Astrocyte (in vitro differentiated cells and primary cell): Measurements from ENCODE around the gene IP6K1. TPM values are rescaled to one million over a fixed set of nuclear protein-coding genes. Genes with fewer than 3 reads are reported as not detected.

Experiments
- DNase-seq: peaks from one replicate; pipeline ENCODE4 v3.0.0-alpha.2; 2010; ENCODE audit warnings: low read depth
- FAIRE-seq: peaks from 2 replicates; lab custom pipeline; 2011; peaks lifted over from hg19 to GRCh38; lab: Jason Lieb, UNC
- H2AFZ ChIP-seq: 2 replicates; pipeline ENCODE4 v1.6.0; 2012; ENCODE audit warnings: low read depth, low read length, inconsistent platforms
- H3K27ac ChIP-seq: 2 replicates; pipeline ENCODE4 v1.5.1; 2011; ENCODE audit warnings: low read depth, low read length, inconsistent platforms
- H3K27me3 ChIP-seq: 2 replicates; pipeline ENCODE4 v1.6.0; 2011; ENCODE audit warnings: low read length, inconsistent platforms; ENCODE audit not compliant: insufficient read depth
- H3K36me3 ChIP-seq: 2 replicates; pipeline ENCODE4 v1.5.1; 2011; ENCODE audit warnings: low read length, inconsistent platforms; ENCODE audit not compliant: insufficient read depth
- H3K4me1 ChIP-seq: 2 replicates; pipeline ENCODE4 v1.5.1; 2011; ENCODE audit warnings: low read length, inconsistent platforms; ENCODE audit not compliant: insufficient read depth
- H3K4me2 ChIP-seq: 2 replicates; pipeline ENCODE4 v1.6.0; 2012; ENCODE audit warnings: low read length, inconsistent platforms
- H3K4me3 ChIP-seq: 2 replicates; pipeline ENCODE4 v1.5.1; 2011; ENCODE audit warnings: low read depth, mild to moderate bottlenecking, low read length, inconsistent platforms; ENCODE audit not compliant: insufficient read depth
- H3K79me2 ChIP-seq: 2 replicates; pipeline ENCODE4 v1.6.0; 2012; ENCODE audit warnings: mild to moderate bottlenecking, low read length, inconsistent platforms; ENCODE audit not compliant: insufficient read depth
- H3K9ac ChIP-seq: 2 replicates; pipeline ENCODE4 v1.6.0; 2012; ENCODE audit warnings: mild to moderate bottlenecking, low read length, inconsistent platforms
- H3K9me3 ChIP-seq: 2 replicates; pipeline ENCODE4 v1.5.1; 2012; ENCODE audit warnings: low read depth, mild to moderate bottlenecking, low read length, inconsistent platforms; ENCODE audit not compliant: insufficient read depth
- H4K20me1 ChIP-seq: 2 replicates; pipeline ENCODE4 v1.6.0; 2012; ENCODE audit warnings: low read length, inconsistent platforms; ENCODE audit not compliant: insufficient read depth
- H3K27ac Mint-ChIP-seq: one replicate; pipeline ENCODE4 v1.8.0; 2021; ENCODE audit warnings: mild to moderate bottlenecking, mixed read lengths; ENCODE audit not compliant: unreplicated experiment
- H3K27me3 Mint-ChIP-seq: one replicate; pipeline ENCODE4 v1.8.0; 2021; ENCODE audit warnings: low read depth, mixed read lengths; ENCODE audit not compliant: unreplicated experiment
- H3K36me3 Mint-ChIP-seq: one replicate; pipeline ENCODE4 v1.8.0; 2021; ENCODE audit warnings: low read depth, mixed read lengths; ENCODE audit not compliant: unreplicated experiment
- H3K4me1 Mint-ChIP-seq: one replicate; pipeline ENCODE4 v1.8.0; 2021; ENCODE audit warnings: low read depth, mixed read lengths; ENCODE audit not compliant: unreplicated experiment
- H3K4me3 Mint-ChIP-seq: one replicate; pipeline ENCODE4 v1.8.0; 2021; ENCODE audit warnings: mild to moderate bottlenecking, moderate library complexity, mixed read lengths; ENCODE audit not compliant: unreplicated experiment
- H3K9me3 Mint-ChIP-seq: one replicate; pipeline ENCODE4 v1.8.0; 2021; ENCODE audit warnings: mild to moderate bottlenecking, mixed read lengths; ENCODE audit not compliant: unreplicated experiment
- EZH2 ChIP-seq: IDR thresholded peaks from 2 replicates; pipeline ENCODE4 v1.6.1; 2012; ENCODE audit warnings: mild to moderate bottlenecking, low read length, inconsistent platforms; ENCODE audit not compliant: insufficient read depth
- total RNA-seq: library from RNA; stranded (reverse); gene quantifications from 2 replicates; pipeline ENCODE4 v1.2.1, GENCODE V29; 2021
- TF ChIP-seq, protein P1 (sequence below): IDR thresholded peaks from 2 replicates; pipeline ENCODE4 v1.5.1; 2011; ENCODE audit warnings: low read depth, mild to moderate bottlenecking, inconsistent platforms, low read length, moderate library complexity; ENCODE audit not compliant: insufficient read depth

Gene IP6K1
- total RNA-seq, 1 donor from 2014 or later = 38.3 TPM

DNA sequence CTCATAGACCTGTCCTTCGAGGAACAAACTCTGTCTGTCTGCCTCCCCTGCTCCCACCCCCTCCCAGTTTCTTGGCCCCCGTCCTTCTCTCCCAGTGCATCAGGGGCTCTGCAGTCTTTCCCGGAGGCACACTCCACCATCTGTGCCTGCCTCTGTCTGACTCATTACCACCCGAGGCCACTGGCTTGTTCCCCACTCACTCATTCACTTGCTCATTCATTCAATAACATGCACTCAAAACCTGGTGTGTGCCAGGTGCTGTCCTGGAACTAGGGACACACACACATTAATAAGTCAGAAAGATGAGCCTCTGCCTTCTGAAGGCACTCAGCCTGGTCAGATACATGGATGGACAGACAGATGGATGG is 79.2 kb downstream of the IP6K1 start:
- H3K36me3 Mint-ChIP-seq = peaks cover 10% of the 10 kb centered on the region
- H3K4me1 ChIP-seq = no peaks in the 10 kb centered on the region
- FAIRE-seq (no peak), DNase-seq (peak; percentile 24)
- H3K4me3 ChIP-seq = no peak overlapping the region
- H4K20me1 ChIP-seq = peaks cover 10% of the 10 kb centered on the region
- no peaks in the 10 kb centered on the region for H3K27me3 Mint-ChIP-seq
- H3K9me3 Mint-ChIP-seq = no peaks in the 10 kb centered on the region
- no peak overlapping the region for H3K4me3 Mint-ChIP-seq
- TF ChIP-seq EZH2 = no peak
- TF ChIP-seq, protein P1, sequence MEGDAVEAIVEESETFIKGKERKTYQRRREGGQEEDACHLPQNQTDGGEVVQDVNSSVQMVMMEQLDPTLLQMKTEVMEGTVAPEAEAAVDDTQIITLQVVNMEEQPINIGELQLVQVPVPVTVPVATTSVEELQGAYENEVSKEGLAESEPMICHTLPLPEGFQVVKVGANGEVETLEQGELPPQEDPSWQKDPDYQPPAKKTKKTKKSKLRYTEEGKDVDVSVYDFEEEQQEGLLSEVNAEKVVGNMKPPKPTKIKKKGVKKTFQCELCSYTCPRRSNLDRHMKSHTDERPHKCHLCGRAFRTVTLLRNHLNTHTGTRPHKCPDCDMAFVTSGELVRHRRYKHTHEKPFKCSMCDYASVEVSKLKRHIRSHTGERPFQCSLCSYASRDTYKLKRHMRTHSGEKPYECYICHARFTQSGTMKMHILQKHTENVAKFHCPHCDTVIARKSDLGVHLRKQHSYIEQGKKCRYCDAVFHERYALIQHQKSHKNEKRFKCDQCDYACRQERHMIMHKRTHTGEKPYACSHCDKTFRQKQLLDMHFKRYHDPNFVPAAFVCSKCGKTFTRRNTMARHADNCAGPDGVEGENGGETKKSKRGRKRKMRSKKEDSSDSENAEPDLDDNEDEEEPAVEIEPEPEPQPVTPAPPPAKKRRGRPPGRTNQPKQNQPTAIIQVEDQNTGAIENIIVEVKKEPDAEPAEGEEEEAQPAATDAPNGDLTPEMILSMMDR = no peak
- no peaks in the 10 kb centered on the region for H3K27me3 ChIP-seq
- no peaks in the 10 kb centered on the region for H3K9me3 ChIP-seq
- no peak overlapping the region for H2AFZ ChIP-seq
- no peaks in the 10 kb centered on the region for H3K36me3 ChIP-seq
- peak overlapping the region; percentile 30 for H3K9ac ChIP-seq
- no peaks in the 10 kb centered on the region for H3K79me2 ChIP-seq
- no peak overlapping the region for H3K27ac ChIP-seq
- no peak overlapping the region for H3K27ac Mint-ChIP-seq
- H3K4me1 Mint-ChIP-seq = peaks cover 8% of the 10 kb centered on the region
- no peak overlapping the region for H3K4me2 ChIP-seq

DNA sequence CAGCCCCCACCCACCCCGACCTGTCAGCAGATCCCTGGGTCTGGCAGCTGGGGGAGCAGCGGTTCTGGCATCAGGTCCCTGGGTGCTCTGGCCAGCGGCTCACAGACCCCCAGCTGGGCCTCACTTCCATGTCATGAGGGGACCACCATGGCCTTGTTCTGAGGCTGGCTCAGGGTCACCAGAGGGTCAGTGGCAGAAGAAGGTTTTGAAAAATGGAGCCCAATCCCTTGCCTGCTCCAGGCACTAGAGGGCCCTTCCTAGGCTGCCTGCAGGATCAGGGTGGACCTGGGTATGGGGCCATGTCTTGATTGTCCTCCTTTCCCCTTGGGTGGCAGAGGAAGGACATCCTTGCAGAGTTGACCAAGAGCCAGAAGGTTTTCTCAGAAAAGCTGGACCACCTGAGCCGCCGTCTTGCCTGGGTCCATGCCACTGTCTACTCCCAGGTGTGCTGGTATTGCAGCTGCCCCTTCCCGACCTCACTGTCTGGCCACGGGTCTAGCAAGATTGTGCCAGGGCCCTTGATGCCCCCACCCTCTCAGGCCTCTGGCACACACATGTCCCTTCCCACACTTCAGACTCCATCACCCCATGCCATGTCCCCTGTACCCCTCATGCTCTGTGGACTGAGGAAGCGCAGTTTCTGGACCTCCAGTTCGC is 79.8 kb downstream of the IP6K1 start:
- DNase-seq (no peak), FAIRE-seq (no peak)
- no peaks in the 10 kb centered on the region for H3K79me2 ChIP-seq
- no peak overlapping the region for H3K27ac ChIP-seq
- no peaks in the 10 kb centered on the region for H3K4me1 ChIP-seq
- peaks cover 10% of the 10 kb centered on the region for H3K36me3 Mint-ChIP-seq
- no peak overlapping the region for H3K9ac ChIP-seq
- no peaks in the 10 kb centered on the region for H3K36me3 ChIP-seq
- no peaks in the 10 kb centered on the region for H3K9me3 Mint-ChIP-seq
- no peaks in the 10 kb centered on the region for H3K9me3 ChIP-seq
- H3K27me3 Mint-ChIP-seq = no peaks in the 10 kb centered on the region
- H3K4me3 ChIP-seq = no peak overlapping the region
- H3K4me2 ChIP-seq = no peak overlapping the region
- no peaks in the 10 kb centered on the region for H3K27me3 ChIP-seq
- peaks cover 10% of the 10 kb centered on the region for H4K20me1 ChIP-seq
- TF ChIP-seq EZH2 = no peak
- TF ChIP-seq, protein P1 = no peak
- H3K27ac Mint-ChIP-seq = no peak overlapping the region
- H3K4me3 Mint-ChIP-seq = no peak overlapping the region
- H3K4me1 Mint-ChIP-seq = peaks cover 8% of the 10 kb centered on the region
- no peak overlapping the region for H2AFZ ChIP-seq

DNA sequence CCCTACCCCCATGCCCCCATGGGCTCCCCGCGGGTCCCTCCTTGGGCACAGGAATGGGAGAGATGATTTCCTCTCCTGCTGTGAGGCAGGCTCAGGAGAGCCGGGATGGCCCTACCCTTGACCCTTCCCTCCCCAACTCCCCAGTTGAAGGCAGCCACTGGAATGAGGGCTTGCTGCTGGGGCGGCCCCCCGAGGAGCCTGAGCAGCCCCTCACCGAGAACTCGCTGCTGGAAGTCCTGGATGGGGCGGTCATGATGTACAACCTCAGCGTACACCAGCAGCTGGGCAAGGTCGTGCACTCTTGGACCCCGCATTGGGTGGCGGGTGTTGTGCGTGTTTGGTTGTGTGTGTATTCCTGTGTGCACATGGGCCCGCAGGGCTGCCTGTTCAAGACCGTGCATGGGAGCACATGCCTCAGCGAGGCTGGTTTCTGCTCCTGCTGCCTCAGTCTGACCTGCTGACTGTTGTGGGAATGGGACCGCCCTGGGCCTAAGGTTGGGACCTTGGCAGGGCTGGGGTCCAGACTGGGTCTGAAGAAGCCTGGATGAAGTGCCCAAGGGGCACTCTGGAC is 80.9 kb downstream of the IP6K1 start:
- no peaks in the 10 kb centered on the region for H3K36me3 ChIP-seq
- peaks cover 13% of the 10 kb centered on the region for H3K36me3 Mint-ChIP-seq

More for the DNA sequence above, 80.9 kb downstream of the IP6K1 start:
- Histone ChIP-seq H3K27me3 (no peaks in the 10 kb centered on the region), H3K4me3 (no peak overlapping the region), H4K20me1 (peaks cover 10% of the 10 kb centered on the region), H2AFZ (no peak overlapping the region), H3K9me3 (no peaks in the 10 kb centered on the region), H3K9ac (no peak overlapping the region), H3K27ac (no peak overlapping the region), H3K4me2 (no peak overlapping the region), H3K4me1 (no peaks in the 10 kb centered on the region), H3K79me2 (no peaks in the 10 kb centered on the region)
- TF ChIP-seq, protein P1 = no peak
- TF ChIP-seq EZH2 = no peak
- H3K4me1 Mint-ChIP-seq = peaks cover 8% of the 10 kb centered on the region
- DNase-seq (no peak), FAIRE-seq (no peak)
- no peaks in the 10 kb centered on the region for H3K9me3 Mint-ChIP-seq
- H3K27ac Mint-ChIP-seq = no peak overlapping the region
- H3K27me3 Mint-ChIP-seq = no peaks in the 10 kb centered on the region
- no peak overlapping the region for H3K4me3 Mint-ChIP-seq
